Stimulated activated CD8-positive, alpha-beta memory T cell treated with anti-CD3 and anti-CD28 coated beads, Interleukin-12 subunit alpha, Interleukin-12 subunit beta, amount 100 ng/mL, for 24 hours (primary cell): ENCODE results near the gene PLSCR5.

Source experiments
- DNase-seq: peaks from one replicate; pipeline ENCODE4 v3.0.0-alpha.2; 2020; ENCODE audit errors: extremely low read depth

PLSCR5 gene

DNA sequence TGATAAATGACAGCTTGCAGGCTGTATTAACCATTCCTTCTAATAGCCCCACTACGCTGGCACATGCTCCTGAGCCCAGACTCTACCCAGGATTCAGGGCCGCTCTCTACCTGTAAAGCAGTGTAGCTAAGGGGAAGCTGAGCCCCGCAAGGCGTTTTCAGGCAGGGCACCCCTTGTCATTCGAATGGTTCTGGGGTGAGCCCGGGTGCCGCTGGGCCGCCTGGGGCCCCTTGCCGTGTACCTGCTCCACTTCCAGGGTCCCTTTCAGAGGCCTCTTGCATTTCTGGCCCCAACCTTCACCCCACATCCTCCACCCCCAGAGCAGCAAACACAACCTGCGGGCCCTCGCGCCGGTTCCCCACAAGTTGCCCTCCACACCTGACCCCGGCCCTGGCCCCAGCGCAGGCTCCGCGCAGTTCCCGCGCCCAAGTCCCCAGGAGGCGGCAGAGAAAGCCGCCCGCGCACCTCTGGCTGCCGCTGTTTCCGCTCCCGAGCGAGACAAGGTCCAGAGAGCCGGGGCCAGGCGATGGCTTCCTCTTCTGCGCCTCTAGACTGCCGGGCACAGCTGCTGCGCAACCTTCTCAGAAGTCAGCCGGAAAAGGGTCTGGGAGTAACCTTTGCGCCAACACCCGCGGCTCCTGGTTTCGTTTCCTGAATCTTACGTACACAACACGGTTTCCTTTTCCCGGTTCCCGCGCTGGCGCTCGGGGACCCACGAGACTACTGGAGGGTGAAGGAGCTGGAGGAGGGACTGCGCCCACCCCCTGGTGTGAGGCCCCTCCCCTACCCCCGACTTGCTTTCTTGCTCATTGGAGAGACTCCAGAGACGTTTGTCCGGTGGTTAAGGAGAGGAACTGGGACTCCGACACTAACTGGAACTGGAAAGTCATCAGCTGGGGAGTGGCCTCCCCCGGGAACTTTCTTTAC is 60.9 kb downstream of the PLSCR5 start, which contains the start of gene PLSCR1:
TSS of gene PLSCR1 (minus strand) at position 606 of the 927 bp plus-strand sequence. CDS start 8,055 bp downstream, outside the sequence.
- DNase-seq = peak; percentile 56

DNA sequence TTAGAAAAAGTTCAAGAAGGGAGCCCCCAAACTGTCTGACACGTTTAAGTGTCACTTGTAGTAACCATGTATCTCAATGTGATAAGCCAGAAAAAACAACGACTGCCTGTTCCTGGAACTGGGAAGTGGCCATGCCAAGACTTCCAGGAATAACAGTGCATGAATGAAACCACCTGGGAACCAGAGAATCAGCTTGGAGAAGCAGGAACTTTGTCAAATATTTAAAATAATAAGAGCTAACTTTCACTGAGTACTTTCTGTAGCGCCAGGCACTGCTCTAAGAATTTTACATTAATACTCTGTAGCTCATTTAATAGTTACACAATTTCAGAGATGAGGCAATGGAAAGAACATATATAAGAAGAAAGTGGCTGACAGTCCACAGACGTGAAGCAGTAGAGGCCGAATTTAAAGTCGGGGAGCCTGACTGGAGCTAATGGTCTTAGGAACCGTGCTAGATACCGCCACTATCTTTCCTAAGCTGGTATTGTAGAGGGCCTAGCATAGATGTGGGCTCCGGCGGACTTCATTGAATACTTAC is 61.6 kb downstream of the PLSCR5 start:
- no peak for DNase-seq

DNA sequence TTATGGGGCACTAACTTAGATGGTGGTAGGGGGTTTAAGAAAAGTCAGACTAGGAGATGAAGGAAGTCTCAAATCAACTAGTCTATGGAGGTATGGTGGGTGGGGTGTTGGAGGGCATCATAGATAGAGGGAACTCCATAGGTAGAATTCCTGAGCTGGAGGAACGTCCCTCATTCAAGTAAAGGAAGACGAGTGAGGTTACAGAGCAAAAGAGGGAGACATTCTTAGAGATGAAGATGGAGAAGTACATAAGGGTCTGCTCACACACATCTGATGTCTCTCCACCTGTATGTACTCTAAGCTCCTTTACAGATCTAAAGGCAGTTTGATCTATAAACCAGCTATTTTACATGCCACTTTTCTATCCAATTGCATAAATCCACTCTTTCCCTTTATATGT is 62.2 kb downstream of the PLSCR5 start:
- DNase-seq = no peak

DNA sequence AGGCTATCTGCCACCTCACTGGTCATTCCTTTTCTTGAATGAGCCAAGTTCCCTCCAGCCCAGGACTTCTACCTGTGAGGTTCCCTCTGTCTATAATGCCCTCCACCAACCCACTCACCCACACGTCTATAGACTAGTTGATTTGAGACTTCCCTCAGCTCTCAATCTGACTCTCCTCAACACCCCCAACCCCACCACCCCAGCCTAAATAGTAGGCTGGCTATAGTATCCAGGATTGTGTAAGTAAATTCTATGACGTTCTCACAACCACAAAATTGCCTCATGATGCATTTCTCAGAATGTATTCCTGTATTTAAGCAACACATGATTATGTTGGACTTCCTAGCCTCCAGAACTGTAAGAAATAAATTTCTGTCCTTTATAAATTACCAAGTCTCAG is 63.0 kb downstream of the PLSCR5 start:
- DNase-seq = no peak

DNA sequence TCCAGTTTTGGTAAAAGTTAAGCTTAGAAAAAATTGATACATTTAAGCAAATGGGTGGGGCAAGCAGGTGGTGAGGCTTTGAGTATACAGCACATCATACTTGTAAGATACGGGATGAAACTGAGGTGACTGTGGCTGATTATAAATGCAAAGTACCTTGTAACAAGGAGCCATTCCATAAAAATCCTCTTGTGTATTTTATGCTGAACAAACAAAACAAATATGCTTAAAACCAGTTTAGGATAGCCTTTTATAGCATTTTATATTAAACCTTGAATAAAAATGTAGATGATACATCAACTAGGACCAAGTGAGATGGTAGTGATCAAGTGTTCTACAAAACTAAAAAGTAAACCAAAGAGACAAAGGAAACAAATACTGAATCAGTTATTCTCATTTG is 64.2 kb downstream of the PLSCR5 start:
- DNase-seq = no peak

DNA sequence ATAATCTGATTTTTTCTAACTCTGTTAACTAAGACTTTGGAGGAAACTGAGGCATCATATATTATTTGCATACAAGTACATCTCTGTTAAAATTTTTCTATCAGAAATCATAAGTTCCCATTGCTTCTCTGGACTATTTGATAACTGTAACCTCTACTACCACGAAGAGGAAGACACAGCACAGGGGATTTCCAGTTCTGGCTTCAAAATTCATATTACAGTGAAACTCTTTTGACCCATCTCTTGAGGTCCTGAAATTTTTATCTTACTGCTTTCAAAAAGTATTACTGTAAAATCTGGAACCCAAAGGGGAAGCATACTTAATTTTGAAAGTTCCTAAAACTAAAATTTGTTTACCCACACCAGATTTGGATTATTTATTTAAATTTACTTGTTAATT is 64.9 kb downstream of the PLSCR5 start:
- DNase-seq = no peak

DNA sequence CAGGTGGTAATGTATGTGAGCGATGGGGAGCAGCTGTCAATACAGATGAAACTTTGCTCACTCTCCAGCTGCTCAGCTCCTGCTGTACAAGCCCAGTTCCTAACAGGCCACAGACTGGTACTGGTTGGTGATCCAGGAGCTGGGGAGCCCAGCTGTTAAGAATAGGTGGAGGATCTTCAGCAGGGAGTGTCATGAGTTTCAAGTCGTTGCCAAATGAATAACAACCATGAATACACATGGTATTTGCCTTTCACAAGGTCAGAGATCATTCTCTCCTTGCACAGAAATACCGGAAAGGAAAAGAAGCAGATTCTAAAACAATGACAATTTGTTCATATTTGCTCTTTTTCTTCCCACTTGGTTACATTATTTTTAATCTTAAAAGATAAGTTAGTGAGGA is 65.8 kb downstream of the PLSCR5 start:
- no peak for DNase-seq

DNA sequence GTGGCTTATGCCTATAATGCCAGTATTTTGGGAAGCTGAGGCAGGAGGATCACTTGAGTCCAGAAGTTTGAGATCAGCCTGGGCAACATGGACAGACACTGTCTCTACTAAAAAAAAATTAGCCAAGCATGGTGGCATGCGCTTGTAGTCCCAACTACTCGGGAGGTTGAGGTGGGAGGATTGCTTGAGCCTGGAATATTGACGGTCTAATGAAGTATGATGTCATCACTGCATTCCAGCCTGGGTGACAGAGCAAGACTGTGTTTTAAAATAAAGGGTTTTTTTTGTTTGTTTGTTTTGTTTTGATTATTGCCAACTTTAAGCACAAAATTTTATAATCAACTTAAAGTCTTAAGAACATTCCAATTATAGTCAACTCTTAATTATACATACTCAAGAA is 67.5 kb downstream of the PLSCR5 start:
- no peak for DNase-seq

DNA sequence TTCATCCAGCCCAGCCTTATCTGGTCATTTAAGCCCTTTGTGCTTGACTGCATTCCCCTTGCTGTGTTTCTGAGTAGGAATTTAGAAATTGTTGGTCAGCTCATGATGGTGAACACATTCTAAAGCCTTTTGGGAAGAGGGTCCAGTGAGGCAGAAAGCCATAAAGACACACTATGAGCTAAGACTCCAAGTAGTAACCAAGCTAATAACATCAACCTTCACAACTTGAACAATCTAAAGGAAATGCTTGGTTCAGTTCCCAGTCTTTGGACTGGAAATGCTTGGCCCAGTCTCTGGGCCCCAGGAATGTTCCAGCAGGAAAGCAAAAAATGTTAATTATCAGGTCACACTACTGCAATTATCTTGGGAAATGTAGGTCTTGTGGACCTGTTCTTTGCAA is 68.5 kb downstream of the PLSCR5 start:
- DNase-seq = no peak
